ENCODE data around the gene RELN.
"Not testable (repeated sequence)": the region's sequence is repeated elsewhere in the genome, so short reads cannot be mapped to it uniquely, and the experiment has no call there.

Gene RELN

DNA sequence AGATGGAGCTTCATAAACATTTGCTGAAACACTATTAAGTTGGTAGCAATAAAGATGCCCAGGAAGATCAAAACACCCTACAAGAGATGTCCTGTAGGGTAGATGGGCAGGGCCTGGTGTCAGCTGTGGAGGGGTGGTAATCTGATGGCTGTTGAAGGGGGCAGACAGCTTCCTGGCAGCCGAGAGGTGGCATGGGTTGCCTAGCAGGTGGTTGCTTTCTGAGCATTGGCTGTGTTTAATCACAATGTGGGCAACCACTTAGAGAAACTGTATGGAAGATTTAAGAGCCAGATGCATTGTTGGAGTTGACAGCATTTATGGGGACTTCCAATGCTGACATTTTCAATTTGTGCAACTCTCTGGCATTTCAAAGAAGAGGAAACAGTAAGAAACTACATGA, 463.5 kb downstream of the RELN start:
- Histone ChIP-seq H3K4me3 (ENCODE audit: insufficient read depth, low read depth, low read length) (no peak overlapping the region), H3K9me3 (ENCODE audit: control insufficient read depth, low read length) (no peaks in the 10 kb centered on the region), H3K4me1 (ENCODE audit: control insufficient read depth, insufficient read depth, low read length) (peaks cover 12% of the 10 kb centered on the region), H3K27ac (ENCODE audit: insufficient read depth, low read depth, low read length, poor library complexity, severe bottlenecking) (no peak overlapping the region), H3K36me3 (ENCODE audit: control insufficient read depth, insufficient read depth, low read length) (no peaks in the 10 kb centered on the region), H3K27me3 (ENCODE audit: control insufficient read depth, insufficient read depth, low read length, poor library complexity, severe bottlenecking) (no peaks in the 10 kb centered on the region)
- 51 to 75% methylated on average over 1 of the region's 1 CpG for WGBS, 2 experiments

DNA sequence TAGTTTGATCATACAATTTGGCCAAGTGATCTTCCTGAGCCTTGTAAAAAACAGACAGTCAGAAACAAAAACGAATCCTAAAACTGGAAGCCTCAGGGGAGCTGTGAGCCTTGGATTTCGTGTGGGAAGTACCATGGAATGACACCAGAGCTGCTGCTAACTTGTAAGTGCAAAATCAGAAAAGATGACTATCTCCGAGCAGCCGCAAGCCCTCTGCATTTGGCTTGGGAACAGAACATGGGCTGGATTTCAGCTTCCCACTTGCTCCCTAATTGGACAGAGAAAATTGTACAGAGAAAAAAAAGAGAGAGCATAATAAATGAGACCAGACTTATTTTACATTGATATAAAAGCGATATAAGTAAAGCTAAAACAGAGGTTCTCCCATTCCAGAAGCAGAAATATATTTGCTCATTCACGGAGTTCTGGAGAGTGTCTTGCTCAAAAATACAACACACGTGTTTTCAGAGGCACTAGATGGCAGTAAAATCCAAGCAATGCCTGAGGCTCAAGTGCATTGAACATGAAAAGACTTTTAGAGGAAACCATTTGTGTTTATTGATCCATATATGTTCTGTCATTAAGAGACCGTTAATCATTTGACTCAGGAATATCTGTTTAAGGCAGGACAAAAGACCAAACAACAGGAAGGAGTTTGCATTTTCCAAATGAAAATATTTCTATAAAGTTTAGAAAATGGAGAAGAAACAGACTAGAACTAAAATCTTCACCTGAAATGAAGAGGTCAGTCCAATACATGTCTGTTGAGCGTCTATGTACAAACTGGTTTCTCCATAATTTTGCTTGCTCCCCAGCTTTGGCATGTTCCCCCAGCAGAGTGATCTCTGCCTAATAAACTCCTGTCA, 465.2 kb downstream of the RELN start:
- Histone ChIP-seq H3K4me3 (ENCODE audit: insufficient read depth, low read depth, low read length) (no peak overlapping the region), H3K4me1 (ENCODE audit: control insufficient read depth, insufficient read depth, low read length) (peaks cover 12% of the 10 kb centered on the region), H3K36me3 (ENCODE audit: control insufficient read depth, insufficient read depth, low read length) (no peaks in the 10 kb centered on the region), H3K27ac (ENCODE audit: insufficient read depth, low read depth, low read length, poor library complexity, severe bottlenecking) (no peak overlapping the region), H3K9me3 (ENCODE audit: control insufficient read depth, low read length) (no peaks in the 10 kb centered on the region), H3K27me3 (ENCODE audit: control insufficient read depth, insufficient read depth, low read length, poor library complexity, severe bottlenecking) (no peaks in the 10 kb centered on the region)
- 58 to 66% methylated on average over 9 of the region's 9 CpGs for WGBS, 2 experiments

DNA sequence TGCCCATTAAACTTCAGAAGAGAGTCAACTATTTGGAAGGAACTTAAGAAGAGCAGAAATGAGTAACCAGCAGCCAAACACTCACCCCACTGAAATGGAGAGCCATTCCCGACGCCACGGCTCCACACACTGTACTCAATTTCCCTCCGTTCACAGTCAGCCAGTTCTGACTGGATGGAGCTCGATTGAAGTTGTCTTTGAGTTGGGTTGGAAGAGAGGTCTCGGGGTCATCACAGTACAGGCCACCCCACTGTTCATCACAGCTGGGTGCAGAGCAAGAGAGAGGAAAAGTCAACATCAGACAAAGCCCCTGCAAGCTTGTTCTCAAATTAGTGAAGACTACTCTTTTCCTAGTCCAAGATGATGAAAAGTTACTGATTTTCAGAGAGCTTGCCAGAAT, 467.5 kb downstream of the RELN start:
- H3K4me3 ChIP-seq (ENCODE audit: insufficient read depth, low read depth, low read length): no peak overlapping the region
- H3K27ac ChIP-seq (ENCODE audit: insufficient read depth, low read depth, low read length, poor library complexity, severe bottlenecking): no peak overlapping the region
- peaks cover 12% of the 10 kb centered on the region for H3K4me1 ChIP-seq (ENCODE audit: control insufficient read depth, insufficient read depth, low read length)
- 22 to 43% methylated on average over 6 of the region's 6 CpGs for WGBS, 2 experiments
- no peaks in the 10 kb centered on the region for H3K36me3 ChIP-seq (ENCODE audit: control insufficient read depth, insufficient read depth, low read length)
- H3K9me3 ChIP-seq (ENCODE audit: control insufficient read depth, low read length): no peaks in the 10 kb centered on the region
- H3K27me3 ChIP-seq (ENCODE audit: control insufficient read depth, insufficient read depth, low read length, poor library complexity, severe bottlenecking): no peaks in the 10 kb centered on the region

DNA sequence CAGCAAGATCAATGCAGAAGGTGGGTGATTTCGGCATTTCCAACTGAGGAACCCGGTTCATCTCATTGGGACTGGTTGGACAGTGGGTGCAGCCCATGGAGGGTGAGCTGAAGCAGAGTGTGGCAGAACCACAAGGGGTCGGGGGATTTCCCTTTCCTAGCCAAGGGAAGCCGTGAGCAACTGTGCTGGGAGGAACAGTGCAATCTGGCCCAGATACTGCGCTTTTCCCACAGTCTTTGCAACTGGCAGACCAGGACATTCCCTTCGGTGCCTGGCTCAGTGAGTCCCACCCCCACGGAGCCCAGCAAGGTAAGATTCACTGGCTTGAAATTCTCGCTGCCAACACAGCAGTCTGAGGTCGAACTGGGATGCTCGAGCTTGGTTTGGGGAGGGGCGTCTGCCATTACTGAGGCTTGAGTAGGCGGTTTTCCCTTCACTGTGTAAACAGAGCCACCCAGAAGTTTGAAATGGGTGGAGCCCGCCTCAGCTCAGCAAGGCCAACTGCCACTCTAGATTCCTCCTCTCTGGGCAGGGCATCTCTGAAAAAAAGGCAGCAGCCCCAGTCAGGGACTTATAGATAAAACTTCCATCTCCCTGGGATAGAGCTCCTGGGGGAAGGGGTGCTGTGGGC, 484.8 kb downstream of the RELN start:
- Histone ChIP-seq H3K27me3 (ENCODE audit: control insufficient read depth, insufficient read depth, low read length, poor library complexity, severe bottlenecking) (no peaks in the 10 kb centered on the region), H3K4me3 (ENCODE audit: insufficient read depth, low read depth, low read length) (no peak overlapping the region), H3K27ac (ENCODE audit: insufficient read depth, low read depth, low read length, poor library complexity, severe bottlenecking) (no peak overlapping the region), H3K4me1 (ENCODE audit: control insufficient read depth, insufficient read depth, low read length) (no peaks in the 10 kb centered on the region), H3K36me3 (ENCODE audit: control insufficient read depth, insufficient read depth, low read length) (no peaks in the 10 kb centered on the region), H3K9me3 (ENCODE audit: control insufficient read depth, low read length) (no peaks in the 10 kb centered on the region)
- WGBS, 2 experiments: 85 to 86% methylated on average over 13 of the region's 13 CpGs

DNA sequence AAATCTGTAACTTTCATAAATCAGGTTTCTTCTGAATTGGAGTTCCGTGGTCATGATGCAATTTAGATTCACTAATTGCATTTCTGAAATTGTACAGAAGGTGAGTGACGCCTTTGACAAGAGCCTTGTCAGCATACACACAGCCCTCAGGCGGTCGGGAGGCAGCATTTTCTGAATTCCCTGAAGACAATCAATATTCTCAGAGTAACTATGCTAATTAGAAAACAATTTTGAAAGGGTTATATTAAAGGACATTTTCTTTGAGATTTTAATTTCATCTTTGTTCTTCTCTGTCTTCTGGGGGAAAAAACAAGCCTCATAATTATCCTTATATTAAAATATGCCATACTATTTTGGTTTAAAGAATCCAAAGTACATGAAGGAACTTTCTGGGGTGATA, 488.3 kb downstream of the RELN start:
- no peaks in the 10 kb centered on the region for H3K36me3 ChIP-seq (ENCODE audit: control insufficient read depth, insufficient read depth, low read length)
- no peaks in the 10 kb centered on the region for H3K9me3 ChIP-seq (ENCODE audit: control insufficient read depth, low read length)
- no peak overlapping the region for H3K4me3 ChIP-seq (ENCODE audit: insufficient read depth, low read depth, low read length)
- no peaks in the 10 kb centered on the region for H3K4me1 ChIP-seq (ENCODE audit: control insufficient read depth, insufficient read depth, low read length)
- H3K27ac ChIP-seq (ENCODE audit: insufficient read depth, low read depth, low read length, poor library complexity, severe bottlenecking): no peak overlapping the region
- 81% methylated on average over 4 of the region's 4 CpGs for WGBS, 2 experiments
- no peaks in the 10 kb centered on the region for H3K27me3 ChIP-seq (ENCODE audit: control insufficient read depth, insufficient read depth, low read length, poor library complexity, severe bottlenecking)

DNA sequence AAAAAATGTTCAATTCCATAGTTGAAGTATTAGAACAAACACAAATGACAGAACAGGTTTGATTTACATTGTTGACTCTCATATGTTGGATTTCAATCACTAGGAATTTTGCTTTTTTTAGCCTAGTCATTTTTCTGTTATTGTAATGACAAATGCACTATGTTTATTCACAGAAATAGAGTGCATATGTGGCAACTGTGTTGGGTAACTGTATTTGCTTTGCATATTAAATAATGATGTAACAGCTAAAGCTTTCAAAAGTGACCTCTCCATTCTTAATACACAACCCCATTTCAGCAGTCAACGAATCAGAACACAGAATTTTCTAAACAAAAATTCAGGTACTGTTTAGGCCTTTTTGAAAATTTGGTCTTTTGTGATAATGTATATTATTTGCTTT, 489.5 kb downstream of the RELN start:
- Histone ChIP-seq H3K27me3 (ENCODE audit: control insufficient read depth, insufficient read depth, low read length, poor library complexity, severe bottlenecking) (no peaks in the 10 kb centered on the region), H3K4me1 (ENCODE audit: control insufficient read depth, insufficient read depth, low read length) (no peaks in the 10 kb centered on the region), H3K27ac (ENCODE audit: insufficient read depth, low read depth, low read length, poor library complexity, severe bottlenecking) (no peak overlapping the region), H3K9me3 (ENCODE audit: control insufficient read depth, low read length) (no peaks in the 10 kb centered on the region), H3K4me3 (ENCODE audit: insufficient read depth, low read depth, low read length) (no peak overlapping the region), H3K36me3 (ENCODE audit: control insufficient read depth, insufficient read depth, low read length) (no peaks in the 10 kb centered on the region)
- WGBS, 2 experiments: 67% methylated on average over 1 of the region's 1 CpG; no CpG with 5 or more reads in 1 of the 2 experiments

DNA sequence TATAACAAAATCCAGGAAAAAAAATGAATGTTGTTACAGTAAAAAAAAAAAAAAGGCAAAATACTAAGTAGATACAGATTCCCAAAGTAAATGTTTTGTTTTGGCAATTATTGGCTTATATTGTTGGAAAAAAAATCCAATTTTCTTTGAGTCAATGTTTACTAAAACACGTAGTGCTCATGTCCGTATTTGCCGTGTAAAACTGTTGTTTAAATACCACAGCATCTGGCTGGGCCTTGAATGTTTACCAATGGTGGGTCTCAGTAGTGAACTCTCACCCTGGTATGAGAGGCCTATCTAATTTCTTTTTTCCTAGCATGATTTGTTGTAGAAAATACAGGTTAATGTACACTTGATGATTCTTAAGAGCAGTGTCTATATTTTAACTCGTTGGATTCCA, 502.0 kb downstream of the RELN start:
- Histone ChIP-seq H3K4me3 (ENCODE audit: insufficient read depth, low read depth, low read length) (no peak overlapping the region), H3K36me3 (ENCODE audit: control insufficient read depth, insufficient read depth, low read length) (no peaks in the 10 kb centered on the region), H3K4me1 (ENCODE audit: control insufficient read depth, insufficient read depth, low read length) (no peaks in the 10 kb centered on the region), H3K9me3 (ENCODE audit: control insufficient read depth, low read length) (no peaks in the 10 kb centered on the region), H3K27ac (ENCODE audit: insufficient read depth, low read depth, low read length, poor library complexity, severe bottlenecking) (no peak overlapping the region), H3K27me3 (ENCODE audit: control insufficient read depth, insufficient read depth, low read length, poor library complexity, severe bottlenecking) (no peaks in the 10 kb centered on the region)
- WGBS, 2 experiments: 86 to 95% methylated on average over 3 to 4 of the region's 4 CpGs

DNA sequence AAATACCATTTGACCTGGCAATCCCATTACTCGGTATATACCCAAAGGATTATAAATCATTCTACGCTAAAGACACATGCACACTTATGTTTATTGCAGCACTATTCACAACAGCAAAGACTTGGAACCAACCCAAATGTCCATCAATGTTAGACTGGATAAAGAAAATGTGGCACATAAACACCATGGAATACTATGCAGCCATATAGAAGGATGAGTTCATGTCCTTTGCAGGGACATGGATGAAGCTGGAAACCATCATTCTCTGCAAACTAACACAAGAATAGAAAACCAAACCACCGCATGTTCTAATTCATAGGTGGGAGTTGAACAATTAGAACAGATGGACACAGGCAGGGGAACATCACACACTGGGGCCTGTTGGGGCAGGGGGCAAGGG, 502.6 kb downstream of the RELN start:
- not testable (repeated sequence) for H3K27ac ChIP-seq (ENCODE audit: insufficient read depth, low read depth, low read length, poor library complexity, severe bottlenecking); H3K27me3 ChIP-seq (ENCODE audit: control insufficient read depth, insufficient read depth, low read length, poor library complexity, severe bottlenecking); H3K9me3 ChIP-seq (ENCODE audit: control insufficient read depth, low read length); H3K4me3 ChIP-seq (ENCODE audit: insufficient read depth, low read depth, low read length); H3K36me3 ChIP-seq (ENCODE audit: control insufficient read depth, insufficient read depth, low read length); H3K4me1 ChIP-seq (ENCODE audit: control insufficient read depth, insufficient read depth, low read length)
- WGBS, 2 experiments: 92 to 93% methylated on average over 3 of the region's 3 CpGs

DNA sequence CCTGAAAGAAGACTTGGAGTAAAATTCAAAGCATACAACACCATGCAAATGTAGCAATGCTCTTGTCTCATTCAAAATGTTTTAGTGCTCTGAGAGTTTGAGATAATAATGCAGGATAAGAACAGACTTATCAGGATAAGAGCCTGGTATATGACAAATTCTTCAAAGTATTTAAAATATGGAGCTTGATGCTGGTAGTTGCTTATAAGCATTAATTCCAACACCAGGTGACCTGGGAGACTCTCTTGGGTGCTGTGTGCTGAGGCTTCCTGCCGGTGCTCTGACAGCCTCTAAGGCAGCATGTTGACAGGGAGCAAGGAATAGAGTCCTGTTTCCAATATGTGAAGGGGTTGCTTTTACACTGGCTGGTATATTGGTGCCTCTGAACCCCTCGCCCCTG, 508.7 kb downstream of the RELN start:
- no peak overlapping the region for H3K27ac ChIP-seq (ENCODE audit: insufficient read depth, low read depth, low read length, poor library complexity, severe bottlenecking)
- 83 to 85% methylated on average over 2 of the region's 2 CpGs for WGBS, 2 experiments

DNA sequence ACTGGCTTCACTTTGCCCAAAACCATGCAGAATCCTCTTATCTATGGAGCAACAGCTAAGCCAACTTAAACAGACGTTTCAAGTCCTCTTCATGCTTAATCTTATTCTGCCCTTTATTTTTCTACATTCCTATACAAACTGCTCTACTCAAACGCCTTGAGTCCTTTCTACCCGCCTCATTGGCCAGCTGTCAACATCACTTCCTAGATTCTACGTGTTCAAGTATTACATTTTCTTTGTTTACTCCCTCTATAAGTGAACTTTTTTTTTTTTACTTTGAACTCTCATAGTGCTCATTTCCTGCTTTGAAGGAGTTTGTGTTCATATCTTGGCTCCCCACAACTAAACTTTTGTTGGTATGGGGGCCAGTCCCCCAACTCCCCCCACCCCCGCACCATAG, 514.5 kb downstream of the RELN start:
- Histone ChIP-seq H3K9me3 (ENCODE audit: control insufficient read depth, low read length) (no peaks in the 10 kb centered on the region), H3K4me1 (ENCODE audit: control insufficient read depth, insufficient read depth, low read length) (no peaks in the 10 kb centered on the region), H3K4me3 (ENCODE audit: insufficient read depth, low read depth, low read length) (no peak overlapping the region), H3K36me3 (ENCODE audit: control insufficient read depth, insufficient read depth, low read length) (no peaks in the 10 kb centered on the region), H3K27me3 (ENCODE audit: control insufficient read depth, insufficient read depth, low read length, poor library complexity, severe bottlenecking) (no peaks in the 10 kb centered on the region), H3K27ac (ENCODE audit: insufficient read depth, low read depth, low read length, poor library complexity, severe bottlenecking) (no peak overlapping the region)
- WGBS, 2 experiments: 75 to 80% methylated on average over 4 to 5 of the region's 5 CpGs

More for the DNA sequence above, 508.7 kb downstream of the RELN start:
- no peaks in the 10 kb centered on the region for H3K9me3 ChIP-seq (ENCODE audit: control insufficient read depth, low read length)
- H3K4me3 ChIP-seq (ENCODE audit: insufficient read depth, low read depth, low read length): no peak overlapping the region
- H3K4me1 ChIP-seq (ENCODE audit: control insufficient read depth, insufficient read depth, low read length): no peaks in the 10 kb centered on the region
- H3K36me3 ChIP-seq (ENCODE audit: control insufficient read depth, insufficient read depth, low read length): no peaks in the 10 kb centered on the region
- H3K27me3 ChIP-seq (ENCODE audit: control insufficient read depth, insufficient read depth, low read length, poor library complexity, severe bottlenecking): no peaks in the 10 kb centered on the region
